Panc1 (cell line): Measurements from ENCODE around the gene KCND3. TPM values are rescaled to one million over a fixed set of nuclear protein-coding genes. Genes with fewer than 3 reads are reported as not detected.

Experiments
- ATAC-seq: fragments of 200-7000 bp; cut with Tn5 transposase; 2 replicates; pipeline ENCODE4 v1.9.1; 2020; ENCODE audit warnings: mild to moderate bottlenecking, moderate library complexity
- BruUV-seq: library from RNA; stranded (reverse); fragments of 400-500 nt; replicated peaks from 2 replicates; lab custom pipeline; 2021; lab: Mats Ljungman, UMichigan
- CTCF ChIA-PET: fragments of 300-600 bp; sonication (Branson Sonifier 250); formaldehyde crosslinking; loops from one replicate; lab custom pipeline; 2022; ENCODE audit warnings: antibody characterized with exemption; lab: Charles Lee
- POLR2A ChIA-PET: fragments of 300-600 bp; sonication (Branson Sonifier 250); formaldehyde crosslinking; loops from one replicate; lab custom pipeline; 2022; ENCODE audit warnings: antibody characterized with exemption; lab: Charles Lee
- DNase-seq: peaks from one replicate; pipeline ENCODE4 v3.0.0-alpha.2; 2010; ENCODE audit warnings: low read depth, low spot score
- H3K27ac ChIP-seq: 2 replicates; pipeline ENCODE4 v1.5.1; 2011; ENCODE audit warnings: mild to moderate bottlenecking, low read length, inconsistent platforms
- H3K27me3 ChIP-seq: fragments of 200-500 bp; sonication (Bioruptor generic); 2 replicates; pipeline ENCODE4 v1.6.0; 2014; ENCODE audit warnings: low read length, inconsistent platforms; ENCODE audit not compliant: control insufficient read depth, insufficient read depth
- H3K36me3 ChIP-seq: fragments of 200-500 bp; sonication (Bioruptor generic); 2 replicates; pipeline ENCODE4 v1.5.1; 2014; ENCODE audit warnings: inconsistent platforms, mild to moderate bottlenecking, low read length, moderate library complexity; ENCODE audit not compliant: control insufficient read depth, insufficient read depth
- H3K4me1 ChIP-seq: 2 replicates; pipeline ENCODE4 v1.5.1; 2011; ENCODE audit warnings: inconsistent platforms, mild to moderate bottlenecking, low read length, moderate library complexity; ENCODE audit not compliant: control insufficient read depth, insufficient read depth
- H3K4me3 ChIP-seq, 2 experiments: 2 replicates each; pipeline ENCODE4 v1.5.1; 2011 to 2012; ENCODE audit warnings: low read depth in 2 of 2, low read length in 2 of 2, mild to moderate bottlenecking in 2 of 2, inconsistent platforms in 1 of 2, moderate library complexity in 1 of 2
- H3K9me3 ChIP-seq: fragments of 200-500 bp; sonication (Bioruptor generic); 2 replicates; pipeline ENCODE4 v1.5.1; 2014; ENCODE audit warnings: low read depth, mild to moderate bottlenecking, inconsistent platforms, low read length, moderate library complexity; ENCODE audit not compliant: control insufficient read depth, insufficient read depth
- POLR2AphosphoS5 ChIP-seq: IDR thresholded peaks from 2 replicates; pipeline ENCODE4 v1.6.1; 2012; ENCODE audit warnings: mild to moderate bottlenecking, low read depth, low read length, moderate library complexity
- SIN3A ChIP-seq: IDR thresholded peaks from 2 replicates; pipeline ENCODE4 v1.6.1; 2012; ENCODE audit warnings: low read depth, mild to moderate bottlenecking, low read length, moderate library complexity, borderline replicate concordance; ENCODE audit not compliant: insufficient read depth
- TCF7L2 ChIP-seq: IDR thresholded peaks from 2 replicates; pipeline ENCODE4 v1.6.1; 2011; ENCODE audit warnings: mild to moderate bottlenecking, low read depth, low read length, inconsistent platforms
- in situ Hi-C: cut with HindIII; loops from 2 replicates; pipeline ENCODE4 v1.10.0; 2016; ENCODE audit warnings: low sequenced_read_pairs, low pct_unique_long_range_greater_than_20kb
- intact Hi-C: fragments of 100-400 bp; cut with micrococcal nuclease; formaldehyde crosslinking; loops from one replicate; pipeline ENCODE4 v1.10.0; 2022; ENCODE audit not compliant: unreplicated experiment
- total RNA-seq: library from RNA; stranded (reverse); gene quantifications from one replicate; pipeline ENCODE4 v1.2.1, GENCODE V29; 2021; ENCODE audit not compliant: unreplicated experiment
- TF ChIP-seq, protein P1 (sequence below): fragments of 450-650 bp; IDR thresholded peaks from 2 replicates; pipeline ENCODE4 v1.5.1; 2017; ENCODE audit warnings: mild to moderate bottlenecking
- TF ChIP-seq, protein P2 (sequence below), 2 experiments: IDR thresholded peaks; 2 replicates each; pipeline ENCODE4 v1.6.1; 2011 to 2012; ENCODE audit warnings: low read depth in 2 of 2, control low read depth in 1 of 2, low read length in 1 of 2, mild to moderate bottlenecking in 1 of 2, moderate library complexity in 1 of 2; ENCODE audit not compliant: insufficient read depth in 1 of 2

KCND3 gene
- total RNA-seq, 1 experiment from 2014 or later: not detected

GRCh38 chr1:111983500-111983899, 6.0 kb downstream of the KCND3 start:
- ChIA-PET CTCF (no interaction called here), POLR2A (no interaction called here)
- Histone ChIP-seq H3K4me3 (no peak overlapping the region), H3K9me3 (no peaks in the 10 kb centered on the region), H3K27me3 (peaks cover 4% of the 10 kb centered on the region; the same call in 1 of the 2 replicates), H3K4me1 (no peaks in the 10 kb centered on the region), H3K27ac (no peak overlapping the region), H3K36me3 (no peaks in the 10 kb centered on the region)
- DNase-seq: no peak
- in situ Hi-C loops: no loop called here
- BruUV-seq: no TSS peak
- intact Hi-C loops: no loop called here
- TF ChIP-seq, protein P1, sequence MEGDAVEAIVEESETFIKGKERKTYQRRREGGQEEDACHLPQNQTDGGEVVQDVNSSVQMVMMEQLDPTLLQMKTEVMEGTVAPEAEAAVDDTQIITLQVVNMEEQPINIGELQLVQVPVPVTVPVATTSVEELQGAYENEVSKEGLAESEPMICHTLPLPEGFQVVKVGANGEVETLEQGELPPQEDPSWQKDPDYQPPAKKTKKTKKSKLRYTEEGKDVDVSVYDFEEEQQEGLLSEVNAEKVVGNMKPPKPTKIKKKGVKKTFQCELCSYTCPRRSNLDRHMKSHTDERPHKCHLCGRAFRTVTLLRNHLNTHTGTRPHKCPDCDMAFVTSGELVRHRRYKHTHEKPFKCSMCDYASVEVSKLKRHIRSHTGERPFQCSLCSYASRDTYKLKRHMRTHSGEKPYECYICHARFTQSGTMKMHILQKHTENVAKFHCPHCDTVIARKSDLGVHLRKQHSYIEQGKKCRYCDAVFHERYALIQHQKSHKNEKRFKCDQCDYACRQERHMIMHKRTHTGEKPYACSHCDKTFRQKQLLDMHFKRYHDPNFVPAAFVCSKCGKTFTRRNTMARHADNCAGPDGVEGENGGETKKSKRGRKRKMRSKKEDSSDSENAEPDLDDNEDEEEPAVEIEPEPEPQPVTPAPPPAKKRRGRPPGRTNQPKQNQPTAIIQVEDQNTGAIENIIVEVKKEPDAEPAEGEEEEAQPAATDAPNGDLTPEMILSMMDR: no peak
- TF ChIP-seq TCF7L2 (no peak), SIN3A (no peak), POLR2AphosphoS5 (no peak)
- TF ChIP-seq, protein P2, sequence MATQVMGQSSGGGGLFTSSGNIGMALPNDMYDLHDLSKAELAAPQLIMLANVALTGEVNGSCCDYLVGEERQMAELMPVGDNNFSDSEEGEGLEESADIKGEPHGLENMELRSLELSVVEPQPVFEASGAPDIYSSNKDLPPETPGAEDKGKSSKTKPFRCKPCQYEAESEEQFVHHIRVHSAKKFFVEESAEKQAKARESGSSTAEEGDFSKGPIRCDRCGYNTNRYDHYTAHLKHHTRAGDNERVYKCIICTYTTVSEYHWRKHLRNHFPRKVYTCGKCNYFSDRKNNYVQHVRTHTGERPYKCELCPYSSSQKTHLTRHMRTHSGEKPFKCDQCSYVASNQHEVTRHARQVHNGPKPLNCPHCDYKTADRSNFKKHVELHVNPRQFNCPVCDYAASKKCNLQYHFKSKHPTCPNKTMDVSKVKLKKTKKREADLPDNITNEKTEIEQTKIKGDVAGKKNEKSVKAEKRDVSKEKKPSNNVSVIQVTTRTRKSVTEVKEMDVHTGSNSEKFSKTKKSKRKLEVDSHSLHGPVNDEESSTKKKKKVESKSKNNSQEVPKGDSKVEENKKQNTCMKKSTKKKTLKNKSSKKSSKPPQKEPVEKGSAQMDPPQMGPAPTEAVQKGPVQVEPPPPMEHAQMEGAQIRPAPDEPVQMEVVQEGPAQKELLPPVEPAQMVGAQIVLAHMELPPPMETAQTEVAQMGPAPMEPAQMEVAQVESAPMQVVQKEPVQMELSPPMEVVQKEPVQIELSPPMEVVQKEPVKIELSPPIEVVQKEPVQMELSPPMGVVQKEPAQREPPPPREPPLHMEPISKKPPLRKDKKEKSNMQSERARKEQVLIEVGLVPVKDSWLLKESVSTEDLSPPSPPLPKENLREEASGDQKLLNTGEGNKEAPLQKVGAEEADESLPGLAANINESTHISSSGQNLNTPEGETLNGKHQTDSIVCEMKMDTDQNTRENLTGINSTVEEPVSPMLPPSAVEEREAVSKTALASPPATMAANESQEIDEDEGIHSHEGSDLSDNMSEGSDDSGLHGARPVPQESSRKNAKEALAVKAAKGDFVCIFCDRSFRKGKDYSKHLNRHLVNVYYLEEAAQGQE (IDR thresholded peaks at IDR 0.05; ENCODE audit: insufficient read depth in 1 of 2, low read depth in 2 of 2, low read length in 1 of 2): no peak
- no peak for ATAC-seq

DNA sequence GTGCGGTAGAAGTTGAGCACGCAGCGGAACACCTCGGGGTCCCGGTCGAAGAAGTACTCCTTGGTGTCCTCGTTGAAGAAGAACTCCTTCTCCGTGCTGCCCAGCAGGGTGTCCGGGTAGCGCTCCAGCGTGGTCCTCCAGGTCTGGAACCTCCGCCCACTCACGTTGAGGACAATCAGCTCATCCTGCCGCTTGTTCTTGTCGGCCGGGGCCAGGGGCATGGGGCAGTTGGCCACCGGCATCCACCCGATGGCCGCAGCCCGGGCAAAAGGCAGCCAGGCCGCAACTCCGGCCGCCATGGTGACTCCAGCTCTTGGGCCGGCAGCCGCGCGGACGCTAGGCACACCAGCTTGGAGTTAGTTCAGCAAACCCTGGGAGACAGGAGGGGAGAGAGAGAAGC, 7.0 kb downstream of the KCND3 start:
- Histone ChIP-seq H3K9me3 (no peaks in the 10 kb centered on the region), H3K36me3 (no peaks in the 10 kb centered on the region), H3K27me3 (no peaks in the 10 kb centered on the region; the same call in none of the 2 replicates), H3K4me3 (no peak overlapping the region), H3K4me1 (no peaks in the 10 kb centered on the region), H3K27ac (no peak overlapping the region)
- DNase-seq: no peak
- in situ Hi-C loops (no loop called here), intact Hi-C loops (no loop called here)
- TF ChIP-seq, protein P2 (IDR thresholded peaks at IDR 0.05; ENCODE audit: insufficient read depth in 1 of 2, low read depth in 2 of 2, low read length in 1 of 2): no peak
- TF ChIP-seq, protein P1: no peak
- TF ChIP-seq SIN3A: no peak
- no peak for TF ChIP-seq TCF7L2
- TF ChIP-seq POLR2AphosphoS5: no peak
- CTCF ChIA-PET: no interaction called here
- no TSS peak for BruUV-seq
- POLR2A ChIA-PET: no interaction called here
- ATAC-seq: no peak
